GM12891 (cell line): ENCODE results near the gene PIP4K2A.

ENCODE experiments used
- POLR2A ChIP-seq: IDR thresholded peaks from 2 replicates; pipeline ENCODE4 v1.6.1; 2011; ENCODE audit warnings: low read depth, low read length, control low read depth
- POLR2AphosphoS5 ChIP-seq: IDR thresholded peaks from 2 replicates; pipeline ENCODE4 v1.6.1; 2011; ENCODE audit warnings: low read depth, low read length, control low read depth
- POU2F2 ChIP-seq: IDR thresholded peaks from 2 replicates; pipeline ENCODE4 v1.6.1; 2011; ENCODE audit warnings: low read depth, mild to moderate bottlenecking, control low read depth, low read length, moderate library complexity

GRCh38 chr10:22723783-22724182, 9.4 kb upstream of the PIP4K2A start:
- TF ChIP-seq POLR2A (no peak), POLR2AphosphoS5 (no peak), POU2F2 (no peak)
